Stimulated activated naive CD4-positive, alpha-beta T cell treated with Interleukin-2 at 50 U/mL for 16 hours (primary cell): ENCODE results near the gene EPHB6.

ENCODE experiments used
- DNase-seq: peaks from one replicate; lab custom pipeline; 2025; lab: John Stamatoyannopoulos, UW

Gene EPHB6

GRCh38 chr7:142864980-142865747 lies 10.3 kb downstream of the EPHB6 start:
- DNase-seq: no peak

GRCh38 chr7:142865766-142866165 lies 10.9 kb downstream of the EPHB6 start:
- DNase-seq: no peak

GRCh38 chr7:142866361-142867096 lies 11.7 kb downstream of the EPHB6 start:
- no peak for DNase-seq

GRCh38 chr7:142867097-142867378 lies 12.2 kb downstream of the EPHB6 start:
- no peak for DNase-seq

- DNase-seq: no peak
Measured at GRCh38 chr7:142867398-142868187, 12.7 kb downstream of the EPHB6 start.

GRCh38 chr7:142868188-142868985 lies 13.5 kb downstream of the EPHB6 start:
- DNase-seq: no peak

- DNase-seq: no peak
Measured at GRCh38 chr7:142868986-142869415, 14.1 kb downstream of the EPHB6 start.

- no peak for DNase-seq
Measured at GRCh38 chr7:142869434-142869833, 14.6 kb downstream of the EPHB6 start.

- no peak for DNase-seq
Measured at GRCh38 chr7:142870147-142870559, 15.3 kb downstream of the EPHB6 start.

GRCh38 chr7:142870566-142871259 lies 15.8 kb downstream of the EPHB6 start:
- DNase-seq: no peak

- DNase-seq: no peak
Measured at GRCh38 chr7:142871260-142872105, 16.6 kb downstream of the EPHB6 start.

- DNase-seq: no peak
Measured at GRCh38 chr7:142872106-142872675, 17.3 kb downstream of the EPHB6 start.

- no peak for DNase-seq
Measured at GRCh38 chr7:142873281-142873784, 18.5 kb downstream of the EPHB6 start.

GRCh38 chr7:142873871-142874270 lies 19.0 kb downstream of the EPHB6 start:
- DNase-seq: no peak

- no peak for DNase-seq
Measured at GRCh38 chr7:142874409-142874808, 19.5 kb downstream of the EPHB6 start.

- no peak for DNase-seq
Measured at GRCh38 chr7:142874837-142875236, 20.0 kb downstream of the EPHB6 start.

GRCh38 chr7:142875456-142875855 lies 20.6 kb downstream of the EPHB6 start:
- no peak for DNase-seq

- DNase-seq: no peak
Measured at GRCh38 chr7:142876236-142876960, 21.5 kb downstream of the EPHB6 start.
